AG04449 (cell line): ENCODE results near the gene TMEM266.

Experiments used
- CTCF ChIA-PET: fragments of 350-600 bp; formaldehyde crosslinking; extraction: SDS; loops from one replicate; lab custom pipeline; 2021; ENCODE audit warnings: antibody characterized with exemption; lab: Yijun Ruan, JAX
- POLR2A ChIA-PET: fragments of 400-600, 350-600 bp; formaldehyde crosslinking; extraction: SDS; loops from one replicate; lab custom pipeline; 2020; ENCODE audit warnings: antibody characterized with exemption, inconsistent platforms; lab: Yijun Ruan, JAX
- DNase-seq: peaks from one replicate; pipeline ENCODE4 v3.0.0-alpha.2; 2010; ENCODE audit warnings: low read depth, low spot score
- H3K4me3 ChIP-seq: 2 replicates; pipeline ENCODE4 v1.5.1; 2011; ENCODE audit warnings: low read depth, mild to moderate bottlenecking, control low read depth, low read length
- CTCF ChIP-seq: IDR thresholded peaks from one replicate; pipeline ENCODE4 v1.5.1; 2011; ENCODE audit warnings: mild to moderate bottlenecking, moderate library complexity, low read length, control low read depth, inconsistent platforms; ENCODE audit not compliant: insufficient read depth; ENCODE audit errors: missing control alignments

TMEM266 gene

GRCh38 chr15:76169018-76169417 is 109.2 kb downstream of the TMEM266 start:
- POLR2A ChIA-PET: no interaction called here

GRCh38 chr15:76169911-76170800 is 110.4 kb downstream of the TMEM266 start:
- no peak overlapping the region for H3K4me3 ChIP-seq
- no peak for TF ChIP-seq CTCF
- DNase-seq: no peak
- CTCF ChIA-PET: interaction anchor here (1.0 to 3.6 kb wide), 7 partner anchors 15 to 111 kb away, joined by 3 to 19 read pairs (median 6); no protein-coding TSS in a partner anchor
- POLR2A ChIA-PET: no interaction called here

More at GRCh38 chr15:76169018-76169417, 109.2 kb downstream of the TMEM266 start:
- CTCF ChIA-PET: interaction anchor here (1.0 to 3.6 kb wide), 9 partner anchors 10 to 164 kb away, joined by 3 to 19 read pairs (median 4); no protein-coding TSS in a partner anchor
- no peak for TF ChIP-seq CTCF
- no peak overlapping the region for H3K4me3 ChIP-seq
- no peak for DNase-seq

- POLR2A ChIA-PET: no interaction called here
- TF ChIP-seq CTCF: no peak
- CTCF ChIA-PET: interaction anchor here (1.2 to 3.5 kb wide), 2 partner anchors 9 to 12 kb away, joined by 3 to 14 read pairs; no protein-coding TSS in a partner anchor
- no peak for DNase-seq
- H3K4me3 ChIP-seq: no peak overlapping the region
Observed at GRCh38 chr15:76172782-76173181, 113.0 kb downstream of the TMEM266 start.

- no peak overlapping the region for H3K4me3 ChIP-seq
- no peak for DNase-seq
- ChIA-PET POLR2A (no interaction called here), CTCF (interaction anchor here (1.2 to 3.5 kb wide), 2 partner anchors 9 to 12 kb away, joined by 3 to 14 read pairs; no protein-coding TSS in a partner anchor)
- TF ChIP-seq CTCF: no peak
Observed at GRCh38 chr15:76173317-76173834, 113.6 kb downstream of the TMEM266 start.

- ChIA-PET POLR2A (no interaction called here), CTCF (interaction anchor here (2.1 kb wide), 1 partner anchor 23 kb away, joined by 9 read pairs; no protein-coding TSS in a partner anchor)
- DNase-seq: no peak
- no peak overlapping the region for H3K4me3 ChIP-seq
- TF ChIP-seq CTCF: no peak
Observed at GRCh38 chr15:76174654-76175053, 114.9 kb downstream of the TMEM266 start.

GRCh38 chr15:76175442-76175841 is 115.7 kb downstream of the TMEM266 start:
- ChIA-PET POLR2A (no interaction called here), CTCF (interaction anchor here (0.6 to 2.1 kb wide), 3 partner anchors 11 to 27 kb away, joined by 3 to 9 read pairs (median 3); no protein-coding TSS in a partner anchor)
- DNase-seq: no peak
- H3K4me3 ChIP-seq: no peak overlapping the region
- TF ChIP-seq CTCF: no peak
